Measurements from ENCODE around the gene C1orf35. TPM values are rescaled to one million over a fixed set of nuclear protein-coding genes. Genes with fewer than 3 reads are reported as not detected.

C1orf35 gene
- total and polyA plus RNA-seq, 7 experiments from 2014 or later, result 16.8 to 33.0 (median 27.8) TPM

- peak overlapping the region in 3 of 10 donors; percentile 4 to 41 (median 24) for H3K4me3 Mint-ChIP-seq
- Histone ChIP-seq H3K27ac (ENCODE audit: low read depth, low read length) (no peak overlapping the region), H3K27me3 (ENCODE audit: control insufficient read depth in 2 of 2, insufficient read depth in 2 of 2, low read length in 2 of 2) (no peaks in the 10 kb centered on the region), H3K9me3 (ENCODE audit: control insufficient read depth in 2 of 3, low read length in 3 of 3) (peaks cover 0 to 13% (median 0%) of the 10 kb centered on the region in 3 experiments), H3K36me3 (ENCODE audit: control insufficient read depth in 2 of 3, insufficient read depth in 3 of 3, low read length in 3 of 3) (peaks cover 6 to 65% (median 11%) of the 10 kb centered on the region in 3 experiments), H3K4me3 (ENCODE audit: low read length) (no peak overlapping the region), H3K4me1 (ENCODE audit: control insufficient read depth in 2 of 2, insufficient read depth in 2 of 2, low read length in 2 of 2) (peaks cover 17 to 23% of the 10 kb centered on the region in 2 donors)
- CTCF ChIA-PET, result no interaction called here
- peaks cover 0 to 19% (median 8%) of the 10 kb centered on the region in 11 donors for H3K9me3 Mint-ChIP-seq
- intact Hi-C loops (cut with micrococcal nuclease), result no loop called here
- POLR2A ChIA-PET, result interaction anchor here (1.1 to 1.9 kb wide), 2 partner anchors 9 to 14 kb away, joined by 3 to 5 read pairs; partner anchors contain the start of gene ARF1
- peaks cover 21 to 50% (median 43%) of the 10 kb centered on the region in 7 donors for H3K4me1 Mint-ChIP-seq
- peak overlapping the region in 4 of 9 donors; percentile 42 to 87 (median 69) for H3K27ac Mint-ChIP-seq
- no peak for ATAC-seq
- no peak for DNase-seq
- H3K27me3 Mint-ChIP-seq, result no peaks in the 10 kb centered on the region
- peaks cover 6 to 50% (median 25%) of the 10 kb centered on the region in 5 donors for H3K36me3 Mint-ChIP-seq
Observed at GRCh38 chr1:228095938-228096337, 7.2 kb downstream of the C1orf35 start.

DNA sequence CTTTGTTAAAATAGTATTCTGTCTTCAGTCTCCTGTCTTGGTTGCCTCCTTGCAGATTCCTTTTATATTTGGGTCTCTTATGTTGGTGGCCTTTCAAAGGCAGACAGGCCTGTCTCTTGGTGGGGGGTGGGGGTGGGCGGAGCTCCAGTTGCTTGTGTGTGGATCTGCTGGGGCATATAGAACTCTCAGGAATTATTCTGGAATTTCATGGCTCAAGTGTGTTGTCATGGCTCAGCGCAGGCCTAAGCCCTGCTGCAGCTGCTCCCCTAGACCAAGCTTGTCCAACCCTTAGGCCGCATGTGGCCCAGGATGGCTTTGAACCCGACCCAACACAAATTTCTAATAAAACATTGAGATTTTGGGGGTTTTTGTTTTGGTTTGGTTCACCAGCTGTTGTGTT lies 8.0 kb downstream of the C1orf35 start:
- Histone ChIP-seq H3K9me3 (ENCODE audit: control insufficient read depth in 2 of 3, low read length in 3 of 3) (peaks cover 0 to 13% (median 0%) of the 10 kb centered on the region in 3 experiments), H3K27me3 (ENCODE audit: control insufficient read depth in 2 of 2, insufficient read depth in 2 of 2, low read length in 2 of 2) (no peaks in the 10 kb centered on the region), H3K4me3 (ENCODE audit: low read length) (no peak overlapping the region), H3K36me3 (ENCODE audit: control insufficient read depth in 2 of 3, insufficient read depth in 3 of 3, low read length in 3 of 3) (peaks cover 6 to 57% (median 8%) of the 10 kb centered on the region in 3 experiments), H3K27ac (ENCODE audit: low read depth, low read length) (peak overlapping the region; percentile 2), H3K4me1 (ENCODE audit: control insufficient read depth in 2 of 2, insufficient read depth in 2 of 2, low read length in 2 of 2) (peaks cover 25 to 31% of the 10 kb centered on the region in 2 donors)
- DNase-seq (no peak), ATAC-seq (no peak)
- Mint-ChIP-seq H3K9me3 (peaks cover 0 to 19% (median 8%) of the 10 kb centered on the region in 11 donors), H3K27ac (peak overlapping the region in 6 of 9 donors; percentile 8 to 87 (median 62)), H3K4me3 (peak overlapping the region in 3 of 10 donors; percentile 8 to 41 (median 24)), H3K27me3 (no peaks in the 10 kb centered on the region), H3K36me3 (peaks cover 6 to 50% (median 25%) of the 10 kb centered on the region in 5 donors), H3K4me1 (peaks cover 27 to 57% (median 50%) of the 10 kb centered on the region in 7 donors)
- ChIA-PET POLR2A (interaction anchor here (0.7 to 1.9 kb wide), 5 partner anchors 8 to 302 kb away, joined by 3 to 5 read pairs (median 3); partner anchors contain the start of gene ARF1), CTCF (no interaction called here)
- intact Hi-C loops (cut with micrococcal nuclease), result no loop called here

DNA sequence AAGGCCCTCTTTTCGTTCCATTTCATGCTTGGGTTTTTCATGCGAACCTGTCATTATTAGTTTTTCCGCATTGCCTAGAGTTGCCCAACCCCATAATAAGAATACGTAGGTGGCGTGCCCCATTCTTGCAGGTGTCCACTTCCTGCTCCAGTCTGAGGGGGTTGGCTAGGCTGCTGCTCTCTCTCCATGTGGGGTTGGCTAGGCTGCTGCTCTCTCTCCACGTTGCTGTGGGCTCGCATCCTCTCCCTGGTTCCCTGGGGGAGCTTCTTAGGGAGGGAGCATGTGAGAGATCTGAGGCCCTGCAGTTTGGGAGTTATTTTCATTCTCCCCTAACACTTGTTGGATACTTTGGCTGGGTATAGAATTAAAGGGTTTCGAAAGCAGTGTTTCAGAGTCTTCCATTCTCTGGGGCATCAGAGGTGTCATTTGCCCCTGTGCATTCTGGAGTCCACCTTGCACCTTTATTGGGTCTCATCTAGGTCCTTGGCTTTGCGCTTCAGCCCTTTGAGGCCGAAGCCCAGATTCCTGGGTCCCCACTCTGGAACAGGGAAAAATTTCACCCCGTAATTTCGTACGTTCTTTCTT lies 8.6 kb downstream of the C1orf35 start:
- Mint-ChIP-seq H3K9me3 (peaks cover 0 to 19% (median 8%) of the 10 kb centered on the region in 11 donors), H3K27me3 (no peaks in the 10 kb centered on the region), H3K4me3 (peak overlapping the region in 3 of 10 donors; percentile 14 to 41 (median 19)), H3K36me3 (peaks cover 6 to 53% (median 25%) of the 10 kb centered on the region in 5 donors), H3K27ac (peak overlapping the region in 6 of 9 donors; percentile 25 to 79 (median 41)), H3K4me1 (peaks cover 33 to 63% (median 57%) of the 10 kb centered on the region in 7 donors)
- intact Hi-C loops (cut with micrococcal nuclease), result no loop called here
- DNase-seq (no peak), ATAC-seq (no peak)
- H3K27ac ChIP-seq (ENCODE audit: low read depth, low read length), result no peak overlapping the region
- no peak overlapping the region for H3K4me3 ChIP-seq (ENCODE audit: low read length)
- peaks cover 0 to 13% (median 0%) of the 10 kb centered on the region in 3 experiments for H3K9me3 ChIP-seq (ENCODE audit: control insufficient read depth in 2 of 3, low read length in 3 of 3)
- peaks cover 31 to 38% of the 10 kb centered on the region in 2 donors for H3K4me1 ChIP-seq (ENCODE audit: control insufficient read depth in 2 of 2, insufficient read depth in 2 of 2, low read length in 2 of 2)
- CTCF ChIA-PET, result no interaction called here
- peaks cover 6 to 51% (median 8%) of the 10 kb centered on the region in 3 experiments for H3K36me3 ChIP-seq (ENCODE audit: control insufficient read depth in 2 of 3, insufficient read depth in 3 of 3, low read length in 3 of 3)
- no peaks in the 10 kb centered on the region for H3K27me3 ChIP-seq (ENCODE audit: control insufficient read depth in 2 of 2, insufficient read depth in 2 of 2, low read length in 2 of 2)
- POLR2A ChIA-PET, result interaction anchor here (0.7 to 1.9 kb wide), 3 partner anchors 7 to 11 kb away, joined by 3 to 5 read pairs (median 3); no protein-coding TSS in a partner anchor

DNA sequence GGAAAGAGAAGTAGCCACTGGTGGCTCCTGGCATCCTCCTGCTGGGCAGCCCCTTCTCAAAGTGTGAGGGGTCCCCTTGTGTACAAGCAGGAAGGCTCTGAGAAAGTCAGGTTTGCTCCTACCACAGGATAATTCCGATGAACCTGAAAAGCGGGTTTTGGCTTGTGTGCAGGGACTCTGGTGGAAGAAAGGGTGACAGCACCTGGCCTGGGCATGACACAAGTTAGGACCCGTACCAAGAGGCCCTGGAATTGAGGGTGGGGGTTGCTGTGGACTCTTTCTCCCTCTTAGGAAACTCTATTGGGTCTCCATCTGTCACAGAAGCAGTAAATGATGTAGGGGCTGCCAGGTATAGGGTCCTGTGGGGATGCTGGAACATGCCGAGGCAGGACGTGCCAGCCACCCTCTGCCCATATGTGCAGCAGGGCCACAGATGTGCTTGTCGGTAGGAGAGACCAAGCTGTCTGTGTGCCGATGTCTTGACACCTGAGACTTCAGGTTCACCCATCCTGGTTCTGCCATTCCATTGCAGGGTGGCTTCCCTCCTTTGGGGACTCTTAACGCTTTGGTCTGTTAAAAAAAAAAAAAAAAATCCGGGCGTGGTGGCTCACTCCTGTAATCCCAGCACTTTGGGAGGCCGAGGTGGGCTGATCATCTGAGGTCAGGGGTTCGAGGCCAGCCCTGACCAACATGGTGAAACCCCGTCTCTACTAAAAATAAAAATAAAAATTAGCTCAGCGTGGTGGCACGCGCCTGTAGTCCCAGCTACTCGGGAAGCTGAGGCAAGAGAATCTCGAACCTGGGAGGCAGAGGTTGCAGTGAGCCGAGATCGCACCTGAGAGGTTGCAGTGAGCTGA lies 9.8 kb downstream of the C1orf35 start:
- Histone ChIP-seq H3K27ac (ENCODE audit: low read depth, low read length) (peak overlapping the region; percentile 8), H3K27me3 (ENCODE audit: control insufficient read depth in 2 of 2, insufficient read depth in 2 of 2, low read length in 2 of 2) (no peaks in the 10 kb centered on the region), H3K4me1 (ENCODE audit: control insufficient read depth in 2 of 2, insufficient read depth in 2 of 2, low read length in 2 of 2) (peaks cover 44 to 50% of the 10 kb centered on the region in 2 donors), H3K9me3 (ENCODE audit: control insufficient read depth in 2 of 3, low read length in 3 of 3) (peaks cover 0 to 13% (median 0%) of the 10 kb centered on the region in 3 experiments), H3K4me3 (ENCODE audit: low read length) (no peak overlapping the region), H3K36me3 (ENCODE audit: control insufficient read depth in 2 of 3, insufficient read depth in 3 of 3, low read length in 3 of 3) (peaks cover 6 to 38% (median 6%) of the 10 kb centered on the region in 3 experiments)
- peaks cover 6 to 49% (median 23%) of the 10 kb centered on the region in 5 donors for H3K36me3 Mint-ChIP-seq
- ChIA-PET CTCF (no interaction called here), POLR2A (interaction anchor here (1.1 to 1.7 kb wide), 2 partner anchors 9 to 11 kb away, joined by 4 read pairs; no protein-coding TSS in a partner anchor)
- ATAC-seq, result no peak
- no peaks in the 10 kb centered on the region for H3K27me3 Mint-ChIP-seq
- peaks cover 0 to 19% (median 8%) of the 10 kb centered on the region in 11 donors for H3K9me3 Mint-ChIP-seq
- intact Hi-C loops (cut with micrococcal nuclease), result no loop called here
- H3K4me1 Mint-ChIP-seq, result peaks cover 44 to 69% (median 65%) of the 10 kb centered on the region in 7 donors
- DNase-seq, result no peak
- peak overlapping the region in 1 of 10 donors; percentile 97 for H3K4me3 Mint-ChIP-seq
- peak overlapping the region in 2 of 9 donors; percentile 26 to 79 for H3K27ac Mint-ChIP-seq

GRCh38 chr1:228092342-228093049 lies 10.6 kb downstream of the C1orf35 start:
- H3K4me1 ChIP-seq (ENCODE audit: control insufficient read depth in 2 of 2, insufficient read depth in 2 of 2, low read length in 2 of 2), result peaks cover 51 to 58% of the 10 kb centered on the region in 2 donors
- peaks cover 0 to 13% (median 0%) of the 10 kb centered on the region in 3 experiments for H3K9me3 ChIP-seq (ENCODE audit: control insufficient read depth in 2 of 3, low read length in 3 of 3)
- Mint-ChIP-seq H3K27ac (peak overlapping the region in 7 of 9 donors; percentile 13 to 91 (median 73)), H3K36me3 (peaks cover 6 to 50% (median 23%) of the 10 kb centered on the region in 5 donors), H3K4me1 (peaks cover 51 to 77% (median 73%) of the 10 kb centered on the region in 7 donors), H3K9me3 (peaks cover 0 to 19% (median 8%) of the 10 kb centered on the region in 11 donors), H3K4me3 (peak overlapping the region in 5 of 10 donors; percentile 45 to 97 (median 75)), H3K27me3 (no peaks in the 10 kb centered on the region)
- ChIA-PET CTCF (no interaction called here), POLR2A (interaction anchor here (1.1 to 1.7 kb wide), 4 partner anchors 10 to 15 kb away, joined by 3 to 9 read pairs (median 4); partner anchors contain the start of gene ARF1)
- intact Hi-C loops (cut with micrococcal nuclease), result no loop called here
- ATAC-seq (no peak), DNase-seq (no peak)
- no peaks in the 10 kb centered on the region for H3K27me3 ChIP-seq (ENCODE audit: control insufficient read depth in 2 of 2, insufficient read depth in 2 of 2, low read length in 2 of 2)
- H3K4me3 ChIP-seq (ENCODE audit: low read length), result no peak overlapping the region
- H3K27ac ChIP-seq (ENCODE audit: low read depth, low read length), result peak overlapping the region; percentile 33
- H3K36me3 ChIP-seq (ENCODE audit: control insufficient read depth in 2 of 3, insufficient read depth in 3 of 3, low read length in 3 of 3), result peaks cover 0 to 30% (median 6%) of the 10 kb centered on the region in 3 experiments
